Natural killer cell treated with Interleukin-12 subunit alpha and Interleukin-12 subunit beta and Interleukin-15 and Interleukin-18, amount 100 ng/mL, for 72 hours (primary cell): ENCODE data around the gene MMAB. TPM values are rescaled to one million over a fixed set of nuclear protein-coding genes. Genes with fewer than 3 reads are reported as not detected.

Experiments used
- total RNA-seq, 2 donors: library from RNA; stranded (reverse); gene quantifications; one replicate each; pipeline ENCODE4 v1.2.3, GENCODE V29; 2022

Gene MMAB
- total RNA-seq, 2 donors from 2014 or later: 36.4 to 40.2 TPM

Other genes with a start within 250 kb of the MMAB start
- not detected for gene MYO1H, start 225.6 kb downstream of the MMAB start, total RNA-seq
- gene KCTD10, start 96.2 kb downstream of the MMAB start, total RNA-seq: 10 to 100 TPM; 49.9 to 92.0 TPM
- gene UBE3B, start 95.9 kb downstream of the MMAB start, total RNA-seq: 10 to 100 TPM; 38.9 to 39.2 TPM
- 10 to 100 TPM; 23.1 to 27.5 TPM for gene MVK, start 290 bp upstream of the MMAB start, total RNA-seq
- gene FAM222A, start 140.3 kb upstream of the MMAB start, total RNA-seq: 1 to 10 TPM; 1.2 to 1.8 TPM